GM18519 (cell line): ENCODE results near the gene CHST12.

Experiments
- ATAC-seq: cut with Tn5 transposase; IDR thresholded peaks from one replicate; pipeline ENCODE4 v1.9.1; 2021; ENCODE audit warnings: mild to moderate bottlenecking, moderate library complexity; ENCODE audit not compliant: unreplicated experiment, low FRiP score

CHST12 gene

DNA sequence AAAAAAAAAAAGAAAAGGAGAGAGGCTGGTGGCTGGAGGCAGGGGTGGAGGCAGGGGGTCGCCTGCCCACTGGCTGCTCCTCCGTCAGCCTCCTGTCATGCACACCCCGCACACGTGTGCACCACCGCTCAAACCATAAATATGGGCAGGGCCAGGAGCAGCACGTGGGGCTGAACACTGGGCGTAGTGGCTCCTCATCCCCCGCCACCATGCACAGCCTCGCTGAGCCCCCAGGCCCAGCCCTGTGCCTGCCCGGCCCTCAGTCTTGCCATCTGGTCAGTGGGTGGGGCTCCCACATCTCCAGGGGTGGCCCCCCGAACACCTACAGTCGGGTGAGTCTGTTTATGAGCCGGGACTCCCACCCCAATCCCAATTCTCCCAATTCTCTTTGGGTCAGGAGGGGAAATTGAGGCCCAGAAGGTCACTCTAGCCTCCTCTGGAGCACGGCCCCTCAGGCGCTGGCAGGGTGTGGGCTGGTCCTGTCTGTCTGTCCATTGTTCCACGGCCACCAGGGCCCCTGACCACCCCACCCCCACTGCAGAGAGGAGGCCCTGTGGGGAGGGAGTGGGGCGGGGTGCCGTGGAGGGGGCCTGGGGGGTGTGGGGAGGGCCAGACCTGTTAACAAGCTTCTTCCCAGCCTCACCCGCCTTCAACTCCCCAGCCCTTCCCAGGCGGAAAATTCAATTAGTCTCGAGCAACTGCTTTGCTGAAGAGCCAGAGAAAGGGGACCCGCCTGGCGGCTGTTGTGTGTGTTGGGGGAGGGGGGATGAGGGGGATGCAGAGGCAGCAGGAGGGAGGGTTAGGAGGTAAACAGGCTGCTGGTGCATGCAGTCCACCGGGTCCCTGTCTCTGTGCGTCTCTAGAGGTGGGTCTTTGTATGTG lies 92.2 kb downstream of the CHST12 start:
- ATAC-seq, result no peak

DNA sequence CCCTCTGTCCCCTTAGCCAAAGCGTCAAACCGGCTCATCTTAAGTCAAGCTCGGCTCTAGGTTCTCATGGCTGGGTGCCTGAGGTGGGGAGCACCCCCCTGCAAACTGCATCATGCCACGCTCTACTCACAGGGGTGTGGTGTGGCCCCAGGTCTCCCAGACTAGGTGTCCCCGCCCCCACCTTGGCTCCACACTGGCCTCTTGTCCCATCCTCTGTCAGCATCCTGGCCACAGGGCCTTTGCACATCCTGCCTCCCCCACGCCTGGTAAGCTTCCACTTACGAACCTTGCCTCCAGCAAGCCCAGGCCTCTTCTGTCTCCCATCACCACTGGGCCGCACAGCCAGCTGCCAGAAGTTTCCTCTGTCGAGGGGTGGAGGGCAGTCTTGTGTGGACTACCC lies 93.0 kb downstream of the CHST12 start:
- ATAC-seq, result no peak

DNA sequence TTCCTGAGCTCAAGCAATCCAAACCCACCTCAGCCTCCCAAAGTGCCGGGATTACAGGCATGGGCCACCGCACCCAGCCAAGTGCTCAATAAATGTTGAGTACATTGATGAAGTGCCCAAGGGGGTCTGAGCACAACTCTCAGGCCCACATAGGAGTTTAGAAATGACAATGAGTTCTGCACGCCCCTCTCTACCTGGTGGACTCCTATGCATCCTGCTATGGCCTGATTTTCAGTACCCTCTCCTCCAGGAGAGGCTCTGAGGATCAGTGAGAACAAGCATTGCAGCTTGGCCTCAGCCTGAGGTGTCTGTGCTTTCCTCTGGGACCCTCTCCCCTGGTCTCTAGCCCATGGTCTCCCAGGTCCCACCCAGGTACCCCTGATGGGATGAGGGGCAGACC lies 93.7 kb downstream of the CHST12 start:
- no peak for ATAC-seq

DNA sequence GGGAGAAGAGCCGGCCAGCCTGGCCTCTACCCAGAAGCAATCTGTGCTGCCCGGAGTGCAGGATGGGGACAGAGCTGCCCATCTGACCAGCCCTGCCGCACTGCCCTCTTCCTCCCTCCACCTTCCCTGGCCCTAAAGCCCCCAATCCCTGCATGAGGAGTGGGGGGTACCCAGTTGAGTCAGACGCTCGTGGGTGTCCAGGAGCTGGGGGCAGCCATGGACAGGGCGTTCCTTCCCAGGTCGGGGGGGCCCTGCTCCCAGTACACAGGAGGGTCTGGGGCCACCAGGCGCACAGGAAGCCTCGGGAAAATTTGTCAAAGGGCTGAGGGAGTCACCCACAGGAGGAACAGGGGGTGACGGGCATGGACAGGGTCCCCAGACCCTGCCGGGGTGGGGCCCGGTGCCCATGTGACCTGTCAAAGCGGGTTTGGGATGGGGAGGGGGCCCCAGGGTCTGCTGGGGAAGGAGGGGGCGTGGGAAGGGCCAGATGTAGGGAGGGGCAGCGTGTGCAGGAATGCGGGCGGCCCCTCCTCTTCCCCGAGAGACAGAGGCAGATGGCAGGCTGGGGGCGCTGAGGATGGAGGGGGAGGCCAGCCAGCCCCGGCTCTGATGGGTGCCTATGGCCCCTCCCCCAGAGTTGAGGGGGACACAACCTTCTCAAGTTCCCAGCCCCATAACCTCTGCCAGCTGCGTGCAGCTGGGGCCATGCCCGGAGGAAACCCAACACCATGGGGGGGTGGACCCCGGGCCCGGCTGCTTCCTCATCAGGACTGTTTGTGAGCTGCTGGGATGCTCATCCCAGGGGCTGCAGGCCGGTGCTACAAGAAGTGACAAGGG lies 94.3 kb downstream of the CHST12 start:
- ATAC-seq, result no peak
